HFF-Myc (cell line): ENCODE data around the gene CYP2W1.

Experiments used
- DNase-seq: peaks from one replicate; pipeline ENCODE4 v3.0.0-alpha.2; 2011; ENCODE audit warnings: low read depth; ENCODE audit errors: extremely low read depth
- H3K4me3 ChIP-seq: replicated peaks from 2 replicates; pipeline ENCODE4 v1.5.1; 2011; ENCODE audit warnings: low read depth, mild to moderate bottlenecking, control low read depth, low read length
- TF ChIP-seq, protein P1 (sequence below): IDR thresholded peaks from 2 replicates; pipeline ENCODE4 v1.5.1; 2012; ENCODE audit warnings: mild to moderate bottlenecking, low read depth, low read length, control low read depth; ENCODE audit errors: missing control alignments

CYP2W1 gene

DNA sequence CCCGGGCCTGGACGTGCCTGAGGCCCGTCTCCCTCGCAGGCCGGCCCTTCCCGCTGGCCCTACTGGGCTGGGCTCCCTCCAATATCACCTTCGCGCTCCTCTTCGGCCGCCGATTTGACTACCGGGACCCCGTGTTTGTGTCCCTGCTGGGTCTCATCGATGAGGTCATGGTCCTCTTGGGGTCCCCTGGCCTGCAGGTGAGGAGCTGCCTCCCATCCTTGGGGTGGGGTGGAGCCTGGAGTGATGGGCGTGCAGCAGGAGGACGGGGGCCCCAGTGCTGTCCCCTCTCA, 2.1 kb downstream of the CYP2W1 start:
- H3K4me3 ChIP-seq, result no peak overlapping the region
- TF ChIP-seq, protein P1, sequence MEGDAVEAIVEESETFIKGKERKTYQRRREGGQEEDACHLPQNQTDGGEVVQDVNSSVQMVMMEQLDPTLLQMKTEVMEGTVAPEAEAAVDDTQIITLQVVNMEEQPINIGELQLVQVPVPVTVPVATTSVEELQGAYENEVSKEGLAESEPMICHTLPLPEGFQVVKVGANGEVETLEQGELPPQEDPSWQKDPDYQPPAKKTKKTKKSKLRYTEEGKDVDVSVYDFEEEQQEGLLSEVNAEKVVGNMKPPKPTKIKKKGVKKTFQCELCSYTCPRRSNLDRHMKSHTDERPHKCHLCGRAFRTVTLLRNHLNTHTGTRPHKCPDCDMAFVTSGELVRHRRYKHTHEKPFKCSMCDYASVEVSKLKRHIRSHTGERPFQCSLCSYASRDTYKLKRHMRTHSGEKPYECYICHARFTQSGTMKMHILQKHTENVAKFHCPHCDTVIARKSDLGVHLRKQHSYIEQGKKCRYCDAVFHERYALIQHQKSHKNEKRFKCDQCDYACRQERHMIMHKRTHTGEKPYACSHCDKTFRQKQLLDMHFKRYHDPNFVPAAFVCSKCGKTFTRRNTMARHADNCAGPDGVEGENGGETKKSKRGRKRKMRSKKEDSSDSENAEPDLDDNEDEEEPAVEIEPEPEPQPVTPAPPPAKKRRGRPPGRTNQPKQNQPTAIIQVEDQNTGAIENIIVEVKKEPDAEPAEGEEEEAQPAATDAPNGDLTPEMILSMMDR, result no peak
- no peak for DNase-seq

DNA sequence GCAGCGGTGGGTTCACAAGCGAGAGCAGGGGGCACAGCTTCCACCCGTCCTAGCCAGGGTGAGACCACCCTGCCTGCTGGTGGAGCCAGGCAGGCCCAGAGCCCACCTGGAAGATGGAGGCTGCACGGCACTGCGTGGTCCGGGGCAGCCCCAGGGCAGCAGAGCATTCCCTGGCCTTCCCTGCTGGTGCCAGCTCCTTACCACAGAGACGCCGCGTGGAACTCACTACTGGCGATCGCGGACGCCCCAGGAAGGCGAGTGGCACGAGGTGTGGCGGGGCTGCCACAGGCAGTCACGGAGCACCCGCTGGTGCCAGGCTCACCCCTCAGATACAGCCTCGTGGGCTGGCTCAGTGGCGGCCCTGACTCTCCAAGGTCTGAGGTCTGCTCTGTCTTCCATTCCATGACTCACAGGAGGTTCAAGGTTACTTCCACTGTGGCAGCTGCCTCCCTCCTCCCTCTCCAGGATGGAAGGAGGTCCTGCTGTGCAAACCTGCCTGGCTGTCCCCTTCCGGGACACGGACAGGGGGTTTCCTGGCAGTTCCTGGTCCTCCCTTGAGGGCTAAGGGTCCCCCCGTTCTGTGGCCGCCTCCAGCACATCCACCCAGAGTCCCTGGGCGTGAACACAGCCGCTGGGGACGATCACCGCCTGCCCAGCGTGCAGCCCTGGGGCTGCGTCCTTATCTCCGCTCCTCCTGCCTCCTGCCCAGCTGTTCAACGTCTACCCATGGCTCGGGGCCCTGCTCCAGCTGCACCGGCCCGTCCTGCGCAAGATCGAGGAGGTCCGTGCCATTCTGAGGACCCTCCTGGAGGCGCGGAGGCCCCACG, 3.1 kb downstream of the CYP2W1 start:
- DNase-seq, result no peak
- H3K4me3 ChIP-seq, result no peak overlapping the region
- TF ChIP-seq, protein P1, result no peak

DNA sequence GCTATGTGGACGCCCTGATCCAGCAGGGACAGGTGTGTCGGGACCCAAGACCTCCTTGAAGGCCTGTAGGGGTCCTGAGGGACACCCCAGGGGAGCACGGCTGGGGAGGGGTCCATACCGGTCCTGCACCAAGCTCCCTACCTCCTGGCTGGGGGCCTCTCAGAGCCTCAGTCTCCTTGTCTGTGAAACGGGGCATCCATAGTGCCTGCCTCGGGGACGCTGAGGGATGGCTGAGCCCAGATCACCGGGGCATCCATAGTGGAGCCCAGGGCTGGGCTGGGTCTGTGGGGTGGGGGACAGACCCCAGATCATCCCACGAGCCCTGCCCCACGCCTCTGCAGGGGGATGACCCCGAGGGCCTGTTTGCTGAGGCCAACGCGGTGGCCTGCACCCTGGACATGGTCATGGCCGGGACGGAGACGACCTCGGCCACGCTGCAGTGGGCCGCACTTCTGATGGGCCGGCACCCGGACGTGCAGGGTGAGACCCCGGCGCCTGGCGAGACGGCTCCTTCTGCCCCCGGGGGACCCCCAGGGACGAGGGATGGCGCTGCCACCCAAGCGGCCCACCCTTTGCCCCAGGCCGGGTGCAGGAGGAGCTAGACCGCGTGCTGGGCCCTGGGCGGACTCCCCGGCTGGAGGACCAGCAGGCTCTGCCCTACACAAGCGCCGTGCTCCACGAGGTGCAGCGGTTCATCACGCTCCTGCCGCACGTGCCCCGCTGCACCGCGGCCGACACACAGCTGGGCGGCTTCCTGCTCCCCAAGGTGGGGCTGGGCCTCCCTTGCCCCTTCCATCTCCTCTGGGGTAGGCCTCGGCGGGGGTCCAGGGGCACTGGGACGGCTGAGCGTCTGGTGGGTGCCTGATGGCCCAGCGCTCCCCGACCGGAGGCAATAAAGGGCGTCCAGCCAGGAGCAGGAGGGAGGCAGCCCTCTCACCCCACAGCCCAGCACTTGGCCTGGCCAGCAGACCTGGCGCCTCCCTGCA, 4.1 kb downstream of the CYP2W1 start:
- DNase-seq, result no peak
- TF ChIP-seq, protein P1, result no peak
- H3K4me3 ChIP-seq, result no peak overlapping the region

DNA sequence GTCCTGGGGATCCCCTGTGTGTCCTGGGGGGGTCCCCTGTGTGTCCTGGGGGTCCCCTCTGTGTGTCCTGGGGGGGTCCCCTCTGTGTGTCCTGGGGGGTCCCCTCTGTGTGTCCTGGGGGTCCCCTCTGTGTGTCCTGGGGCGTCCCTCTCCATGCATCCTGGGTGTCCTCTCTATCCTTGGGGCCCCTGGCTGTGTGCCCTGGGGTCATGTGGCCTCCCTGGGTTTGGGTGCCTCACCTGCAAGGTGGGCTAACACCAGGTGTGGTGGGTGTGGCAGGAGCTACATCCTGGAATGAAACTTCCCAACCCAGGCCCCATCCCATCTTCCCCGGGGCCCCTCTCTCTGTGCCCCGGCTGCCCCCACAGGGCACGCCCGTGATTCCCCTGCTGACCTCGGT, 4.9 kb downstream of the CYP2W1 start:
- no peak for DNase-seq
- no peak overlapping the region for H3K4me3 ChIP-seq
- TF ChIP-seq, protein P1, result no peak

DNA sequence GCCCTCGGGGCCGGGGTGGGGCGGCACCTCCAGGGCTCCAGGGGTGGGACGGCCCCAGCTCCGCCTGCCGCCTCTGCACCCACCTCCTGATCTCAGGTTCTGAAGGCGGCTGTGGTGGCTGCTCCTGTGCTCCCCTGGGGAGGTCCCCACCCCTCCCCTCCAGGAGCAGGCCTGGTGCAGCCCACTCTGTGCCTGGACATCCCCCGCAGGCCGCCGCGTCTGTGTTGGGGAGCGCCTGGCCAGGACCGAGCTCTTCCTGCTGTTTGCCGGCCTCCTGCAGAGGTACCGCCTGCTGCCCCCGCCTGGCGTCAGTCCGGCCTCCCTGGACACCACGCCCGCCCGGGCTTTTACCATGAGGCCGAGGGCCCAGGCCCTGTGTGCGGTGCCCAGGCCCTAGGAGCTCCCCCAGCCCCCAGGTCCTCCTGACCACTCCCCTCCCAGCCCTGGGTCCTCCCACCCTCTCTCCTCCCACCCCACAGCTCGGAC, 5.5 kb downstream of the CYP2W1 start:
- no peak overlapping the region for H3K4me3 ChIP-seq
- TF ChIP-seq, protein P1, result no peak
- DNase-seq, result no peak

DNA sequence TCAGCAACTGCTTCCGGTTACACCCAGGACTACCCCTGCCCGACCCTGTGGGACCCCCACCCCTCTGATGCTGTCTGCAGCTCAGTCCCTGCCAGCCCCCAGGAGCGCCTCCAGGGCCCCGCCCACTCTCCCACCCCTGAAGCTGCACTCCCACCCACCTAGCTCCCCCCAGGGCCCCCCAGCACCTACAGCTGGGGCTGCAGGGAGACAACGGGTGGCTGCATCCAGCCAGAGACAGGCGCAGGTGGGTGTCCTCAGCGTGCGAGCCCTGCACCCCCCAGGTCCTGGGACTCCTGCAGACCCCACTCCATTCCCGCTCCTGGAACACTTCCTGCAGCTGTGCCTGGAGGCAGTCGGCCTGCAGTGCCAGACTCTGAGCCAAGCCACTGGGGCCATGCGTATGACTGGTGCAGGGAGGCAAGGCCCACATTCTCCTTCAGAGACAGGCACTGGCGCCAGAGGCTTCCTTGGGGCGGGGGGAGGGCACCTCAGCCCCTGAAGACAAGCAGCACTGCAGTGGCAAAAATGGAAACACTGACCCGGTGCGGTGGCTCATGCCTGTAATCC, 6.1 kb downstream of the CYP2W1 start:
- DNase-seq, result no peak
- no peak overlapping the region for H3K4me3 ChIP-seq
- TF ChIP-seq, protein P1, result no peak
